Inflammatory macrophage treated with lipopolysaccharide for 4 hours (primary cell): Measurements from ENCODE around the gene A1BG.
A peak's percentile ranks its signal among the peaks of the same experiment; 100 is the strongest.

ENCODE experiments used
- DNase-seq: peaks from one replicate; pipeline ENCODE4 v3.0.0-alpha.2; 2020

Gene A1BG

GRCh38 chr19:58352760-58353671 lies at the start of gene A1BG:
Gene A1BG (minus strand): TSS chr19:58353492. CDS start chr19:58353437, 55 bp downstream.
- no peak for DNase-seq

DNA sequence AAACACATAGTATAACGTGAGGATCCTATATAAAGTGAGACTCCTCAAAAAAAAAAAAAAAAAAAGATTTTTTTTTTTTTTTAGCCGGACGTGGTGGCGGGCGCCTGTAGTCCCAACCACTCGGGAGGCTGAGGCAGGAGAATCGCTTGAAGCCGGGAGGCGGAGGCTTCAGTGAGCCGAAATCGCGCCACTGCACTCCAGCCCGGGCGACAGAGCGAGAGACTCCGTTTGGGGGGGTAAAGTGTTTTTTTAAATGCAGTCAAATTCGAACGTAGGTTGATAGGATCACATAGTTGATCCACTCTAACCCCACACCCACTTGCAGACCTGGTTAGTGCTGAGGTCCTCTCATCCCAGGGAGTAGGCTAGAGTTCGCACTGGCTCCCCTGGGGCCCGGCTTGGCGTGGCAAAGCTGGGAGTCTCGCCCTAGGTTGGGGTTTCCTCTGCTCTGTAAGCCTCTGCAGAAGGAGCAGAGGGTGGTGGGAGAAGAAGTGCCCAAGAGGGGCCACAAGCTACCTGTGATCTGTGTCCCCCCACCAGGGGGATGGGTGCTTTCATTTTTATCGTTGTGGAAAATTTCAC lies 48.6 kb upstream of the A1BG start:
- DNase-seq, result no peak

GRCh38 chr19:58400916-58401839 lies 47.9 kb upstream of the A1BG start:
- DNase-seq, result peak; percentile 100

- no peak for DNase-seq
Observed at GRCh38 chr19:58400316-58400915, 47.1 kb upstream of the A1BG start.

- DNase-seq, result no peak
Observed at GRCh38 chr19:58399903-58400302, 46.6 kb upstream of the A1BG start.

DNA sequence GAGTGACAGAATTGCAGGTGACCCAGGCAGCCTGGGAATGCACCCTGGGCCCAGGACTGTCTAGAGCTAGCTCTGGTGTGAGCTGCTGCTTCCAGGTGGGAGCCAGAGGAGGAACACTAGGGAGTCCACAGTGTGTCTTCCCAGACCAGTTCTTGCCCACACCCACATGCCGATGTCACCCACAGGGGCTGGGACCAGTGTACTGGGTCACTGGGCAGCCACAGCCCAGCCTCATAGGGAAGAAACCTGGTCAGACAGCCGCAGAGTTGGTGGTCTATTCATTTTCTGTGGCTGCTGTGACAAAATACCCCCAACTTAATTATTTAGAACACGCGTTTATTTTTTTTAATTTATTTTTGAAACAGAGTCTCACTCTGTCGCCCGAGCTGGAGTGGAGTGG lies 45.3 kb upstream of the A1BG start:
- DNase-seq, result no peak

DNA sequence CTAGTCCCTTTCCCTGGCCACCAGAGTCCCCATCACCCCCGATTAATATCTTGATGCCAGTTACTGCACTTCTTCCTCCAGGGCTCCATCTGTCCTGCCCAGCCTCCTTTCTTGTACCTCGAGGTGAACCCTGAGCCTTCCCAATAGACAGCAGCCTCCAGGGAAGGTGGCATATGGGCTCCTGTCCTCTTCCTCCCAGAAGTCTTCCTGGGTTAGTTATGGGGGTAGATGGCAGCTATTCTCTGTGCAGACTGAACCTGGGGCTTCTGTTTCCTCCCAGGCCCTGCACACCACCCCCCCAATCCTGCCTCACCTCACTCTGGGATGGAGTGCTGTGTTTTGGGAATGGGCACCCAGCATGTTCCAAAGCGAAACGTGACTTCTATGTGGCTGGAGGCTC lies 44.8 kb upstream of the A1BG start:
- DNase-seq, result no peak

DNA sequence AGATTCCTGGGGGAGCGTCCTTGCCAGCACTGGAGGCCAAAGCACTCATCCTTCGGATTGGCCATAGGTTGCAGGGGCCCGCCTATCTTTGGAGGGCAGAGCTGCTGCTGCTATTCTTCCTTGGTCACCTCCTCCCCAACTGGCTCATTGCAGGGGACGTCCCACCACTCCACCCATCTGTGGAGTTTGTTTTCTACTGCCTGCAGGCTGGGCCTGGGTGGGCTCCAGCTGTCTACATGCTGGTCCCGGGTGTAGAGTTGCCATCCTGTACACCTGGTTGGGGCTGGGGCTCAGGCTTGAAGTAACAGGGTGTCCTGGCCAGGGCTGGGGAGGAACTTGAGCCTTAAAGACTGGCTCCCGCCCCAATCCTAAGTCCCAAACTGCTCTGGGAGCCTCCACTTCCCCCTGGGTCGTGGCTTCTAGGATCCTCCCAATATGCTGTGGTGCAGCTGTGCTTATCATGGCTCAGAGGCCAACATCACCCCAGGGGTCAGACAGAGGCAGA lies 44.3 kb upstream of the A1BG start:
- DNase-seq, result no peak

- no peak for DNase-seq
Observed at GRCh38 chr19:58396691-58397532, 43.6 kb upstream of the A1BG start.

- DNase-seq, result no peak
Observed at GRCh38 chr19:58395979-58396627, 42.8 kb upstream of the A1BG start.

- no peak for DNase-seq
Observed at GRCh38 chr19:58395220-58395978, 42.1 kb upstream of the A1BG start, which contains the start of gene RNF225. Gene RNF225 (plus strand): TSS chr19:58395656. CDS start chr19:58396090, 434 bp downstream.

DNA sequence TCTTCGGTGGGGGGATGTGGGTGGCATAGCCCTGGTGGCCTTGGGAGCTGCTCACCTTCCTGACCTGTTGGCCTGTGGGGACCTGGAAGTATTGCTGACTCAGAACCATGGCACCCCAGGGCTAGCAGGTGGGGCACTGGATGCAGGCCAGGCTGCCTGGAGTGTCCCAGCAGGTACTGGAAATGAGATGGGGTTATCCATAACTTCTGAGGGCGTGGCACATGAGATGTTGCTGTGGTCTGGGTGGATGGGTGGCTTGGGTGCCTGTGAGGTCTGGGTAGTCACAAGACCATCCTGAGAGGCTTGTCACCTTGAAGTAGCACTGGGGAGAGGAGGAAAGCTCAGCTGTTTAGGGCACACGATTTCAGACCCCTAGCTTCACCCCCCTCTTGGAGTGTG lies 41.5 kb upstream of the A1BG start:
- no peak for DNase-seq

DNA sequence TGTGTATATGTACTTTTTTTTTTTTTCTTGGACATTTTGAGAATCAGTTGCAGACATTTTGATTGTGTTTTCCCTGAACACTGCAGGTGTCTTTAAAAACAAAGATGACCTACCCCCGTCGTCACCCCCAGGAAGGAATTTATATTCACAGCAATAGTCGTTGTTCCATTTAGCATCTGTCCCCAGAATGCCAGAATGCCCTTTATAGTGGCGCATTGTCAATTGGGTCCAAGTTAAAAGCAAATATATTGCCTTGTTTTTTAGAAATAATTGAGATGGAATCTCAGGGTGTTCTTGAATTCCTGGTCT lies 40.4 kb upstream of the A1BG start:
- no peak for DNase-seq

DNA sequence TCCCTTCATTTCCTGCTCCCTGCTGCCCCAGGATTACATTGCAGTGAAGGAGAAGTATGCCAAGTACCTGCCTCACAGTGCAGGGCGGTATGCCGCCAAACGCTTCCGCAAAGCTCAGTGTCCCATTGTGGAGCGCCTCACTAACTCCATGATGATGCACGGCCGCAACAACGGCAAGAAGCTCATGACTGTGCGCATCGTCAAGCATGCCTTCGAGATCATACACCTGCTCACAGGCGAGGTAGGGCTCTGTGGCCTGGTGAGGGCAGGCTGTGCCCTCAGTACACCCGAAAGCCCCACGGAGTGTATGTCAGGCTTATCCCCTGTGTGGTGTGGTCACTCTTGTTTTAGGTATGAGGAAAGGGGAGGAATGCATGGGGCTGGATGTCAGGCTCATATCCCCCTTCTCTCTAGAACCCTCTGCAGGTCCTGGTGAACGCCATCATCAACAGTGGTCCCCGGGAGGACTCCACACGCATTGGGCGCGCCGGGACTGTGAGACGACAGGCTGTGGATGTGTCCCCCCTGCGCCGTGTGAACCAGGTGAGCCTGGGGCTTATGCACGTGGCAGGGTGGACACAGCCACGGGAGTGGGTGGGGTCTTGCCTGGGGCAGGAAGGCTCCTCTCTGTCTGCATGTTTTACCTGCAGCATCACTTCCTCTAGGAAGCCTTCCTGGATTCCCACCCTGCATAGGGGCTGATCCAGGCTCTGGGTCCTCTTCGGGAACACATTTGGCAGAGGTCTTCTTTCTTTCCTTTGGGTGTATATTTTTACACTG lies 39.8 kb upstream of the A1BG start:
- no peak for DNase-seq

DNA sequence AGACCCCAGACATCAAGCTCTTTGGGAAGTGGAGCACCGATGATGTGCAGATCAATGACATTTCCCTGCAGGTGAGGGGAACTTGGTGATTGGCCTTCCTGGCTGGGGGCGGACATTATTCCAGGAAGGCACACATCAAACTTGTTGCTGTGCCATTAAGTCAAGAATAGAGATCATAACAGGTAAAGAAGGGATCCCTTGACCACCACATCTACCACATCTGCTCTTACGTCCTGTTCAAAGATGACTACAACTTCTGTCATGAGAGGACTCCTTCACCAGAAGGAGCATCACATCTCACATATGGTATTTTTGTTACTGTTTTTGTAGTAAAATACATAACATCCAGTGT lies 34.9 kb upstream of the A1BG start:
- DNase-seq, result no peak

DNA sequence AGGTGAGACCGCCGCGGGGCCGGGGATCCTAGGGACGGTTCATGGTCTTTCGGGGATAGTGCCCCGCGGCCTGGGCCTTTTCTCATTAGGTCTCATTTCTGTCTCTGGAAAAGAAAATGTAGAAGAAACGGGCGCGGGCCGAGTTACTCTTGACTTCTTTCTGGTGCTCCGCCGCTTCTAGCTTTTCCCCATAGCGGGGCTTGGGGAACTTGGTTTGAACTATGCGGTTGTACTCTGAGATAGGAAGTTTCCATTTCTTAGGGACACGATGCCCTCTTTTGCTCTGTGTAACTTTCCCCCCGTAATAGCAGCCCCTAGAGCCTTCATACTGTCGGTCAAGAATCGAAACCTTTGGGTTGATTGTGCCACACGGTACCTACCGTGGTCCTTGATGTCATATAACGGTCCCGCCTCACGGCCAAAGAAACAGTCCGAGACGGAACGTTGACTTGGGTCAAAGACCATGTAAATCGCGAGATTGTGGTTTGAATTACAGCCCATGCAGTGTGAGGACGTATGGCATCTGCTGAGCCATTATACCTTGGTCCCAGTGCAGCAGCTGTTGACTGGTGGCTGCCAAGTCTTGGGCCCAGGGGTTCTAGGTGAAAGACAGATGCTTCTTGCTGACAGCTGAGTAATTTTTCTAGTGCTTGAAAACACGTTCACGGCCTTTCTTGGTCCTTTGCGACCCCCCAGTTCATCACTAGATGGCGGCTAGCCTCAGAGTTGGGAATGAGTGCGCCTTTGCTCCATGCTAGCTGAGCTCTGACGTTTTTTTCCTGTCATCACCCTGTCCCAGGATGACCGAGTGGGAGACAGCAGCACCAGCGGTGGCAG lies 34.3 kb upstream of the A1BG start:
- peak; percentile 15 for DNase-seq

DNA sequence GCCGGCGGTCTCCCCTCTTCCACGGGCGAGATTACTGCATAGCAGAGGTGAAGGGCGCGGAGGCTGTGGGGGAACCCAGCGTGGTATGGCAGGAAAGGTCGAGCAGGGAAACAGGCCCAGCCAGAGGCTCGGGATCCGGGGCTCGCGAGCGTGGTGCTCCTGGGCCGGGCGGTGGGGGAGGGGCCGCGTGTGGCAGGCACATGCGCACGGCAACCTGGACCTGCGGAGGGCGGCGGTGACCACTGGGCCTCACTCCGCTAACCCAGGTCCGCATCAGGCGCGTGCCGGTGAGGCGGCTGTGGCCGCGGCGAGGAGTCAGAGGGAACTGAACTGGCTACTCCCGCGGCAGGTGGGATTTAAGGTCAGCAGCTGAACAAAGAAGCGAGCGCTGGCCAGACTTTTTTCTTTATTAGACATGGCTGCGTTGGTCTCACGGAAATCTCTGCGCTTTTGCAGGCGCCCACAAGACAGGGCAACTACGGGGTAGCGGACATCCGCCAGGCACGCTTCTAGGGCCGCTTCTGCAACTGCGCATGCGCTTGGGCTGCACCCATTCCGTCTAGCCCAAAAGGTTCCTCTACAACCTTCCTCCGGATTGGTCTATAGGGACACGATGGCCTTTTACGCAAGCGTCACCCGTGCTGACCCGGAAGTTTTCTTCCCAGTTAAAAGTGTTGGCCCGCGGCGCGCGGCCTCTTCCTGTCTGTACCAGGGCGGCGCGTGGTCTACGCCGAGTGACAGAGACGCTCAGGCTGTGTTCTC lies 33.5 kb upstream of the A1BG start, which contains the start of gene RPS5:
Gene RPS5, plus strand, starts transcription at position 694 of the 762 bp plus-strand sequence. CDS start 869 bp downstream, outside the sequence.
- DNase-seq, result peak; percentile 99
